SK-N-MC (cell line): ENCODE results near the gene IMMP2L.

Experiments
- DNase-seq: peaks from one replicate; pipeline ENCODE4 v3.0.0-alpha.2; 2011; ENCODE audit warnings: low read depth, low spot score
- H3K27ac ChIP-seq: fragments of 200-600 bp; sonication (generic); 2 replicates; pipeline ENCODE4 v1.5.1; 2016; ENCODE audit warnings: mixed run types
- H3K36me3 ChIP-seq: fragments of 200-600 bp; sonication (generic); 2 replicates; pipeline ENCODE4 v1.6.1; 2017; ENCODE audit warnings: antibody characterized with exemption, low read length, mixed read lengths; ENCODE audit not compliant: insufficient read depth
- H3K4me3 ChIP-seq: fragments of 200-600 bp; sonication (generic); 2 replicates; pipeline ENCODE4 v1.5.1; 2016
- H3K9ac ChIP-seq: fragments of 200-600 bp; sonication (generic); 2 replicates; pipeline ENCODE4 v1.8.0; 2017; ENCODE audit warnings: mixed run types, mixed read lengths; ENCODE audit not compliant: insufficient read length
- H3K9me3 ChIP-seq: fragments of 200-600 bp; sonication (generic); 2 replicates; pipeline ENCODE4 v1.6.1; 2017; ENCODE audit warnings: low read depth, mild to moderate bottlenecking, antibody characterized with exemption, low read length, moderate library complexity, mixed read lengths
- EZH2 ChIP-seq: fragments of 200-600 bp; sonication (generic); IDR thresholded peaks from one replicate; pipeline ENCODE4 v1.6.1; 2017; ENCODE audit warnings: antibody characterized with exemption
- FOXP2 ChIP-seq: optimal IDR thresholded peaks from 2 replicates; pipeline ENCODE3; 2011; ENCODE audit warnings: mild to moderate bottlenecking, moderate library complexity; ENCODE audit not compliant: insufficient read depth; ENCODE audit errors: extremely low read length, control extremely low read depth
- POLR2AphosphoS5 ChIP-seq: IDR thresholded peaks from 2 replicates; pipeline ENCODE4 v1.6.1; 2012; ENCODE audit warnings: mild to moderate bottlenecking, low read depth, low read length, borderline replicate concordance

IMMP2L gene

DNA sequence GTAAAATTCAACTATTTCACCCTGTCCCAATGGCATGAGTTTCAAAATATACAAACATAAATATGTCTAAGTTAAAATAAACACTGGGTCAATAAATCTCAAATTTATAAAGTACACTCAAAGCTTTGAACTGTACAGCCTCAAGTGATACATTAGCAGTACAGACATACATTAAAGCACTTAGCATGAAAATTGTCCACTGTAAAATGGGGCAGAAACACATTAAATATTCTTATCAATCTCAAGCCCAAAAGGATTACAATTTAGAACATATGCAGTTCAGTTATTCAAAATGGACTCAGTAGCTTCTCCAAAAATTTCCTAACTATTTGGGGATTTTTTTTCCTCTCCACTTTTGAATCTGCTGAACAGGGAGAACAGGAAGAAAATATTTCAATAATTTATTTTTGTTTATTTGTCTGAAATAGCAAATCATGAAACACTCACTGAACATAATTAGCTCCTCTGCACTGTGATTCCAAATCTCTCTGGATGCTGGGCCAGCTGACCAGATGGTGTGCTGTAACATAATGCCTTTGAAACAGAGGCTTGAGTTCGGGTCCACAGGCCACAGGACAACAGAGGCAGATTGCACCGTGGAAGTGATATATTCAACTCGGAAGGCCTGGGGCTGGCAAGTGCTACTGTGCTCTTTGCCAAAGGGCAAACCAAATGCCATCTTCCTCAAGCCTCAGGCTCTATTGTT, 720.3 kb downstream of the IMMP2L start:
- DNase-seq = no peak
- Histone ChIP-seq H3K36me3 (no peaks in the 10 kb centered on the region), H3K9me3 (no peaks in the 10 kb centered on the region), H3K27ac (no peak overlapping the region), H3K9ac (no peak overlapping the region), H3K4me3 (no peak overlapping the region)
- TF ChIP-seq POLR2AphosphoS5 (no peak), FOXP2 (no peak), EZH2 (no peak)

DNA sequence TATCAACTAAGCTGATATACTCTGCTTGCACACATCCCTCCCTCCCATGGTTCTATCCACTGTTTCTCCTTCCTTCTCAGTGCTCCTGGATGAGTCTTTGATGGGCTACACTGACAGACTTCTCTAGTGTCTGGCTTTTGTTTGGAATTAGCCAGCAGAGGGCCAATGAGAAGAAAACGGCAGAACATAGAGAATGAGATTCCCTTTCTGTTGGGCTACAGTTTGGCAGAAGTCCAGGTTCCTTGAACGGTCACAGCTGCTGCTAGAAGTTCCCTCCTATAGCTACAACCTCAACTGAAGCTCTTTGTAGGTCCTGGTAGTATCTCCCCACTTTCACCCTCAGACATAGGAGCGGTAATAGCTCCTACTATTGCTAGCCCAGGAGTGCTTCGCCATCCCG, 722.4 kb downstream of the IMMP2L start:
- Histone ChIP-seq H3K36me3 (no peaks in the 10 kb centered on the region), H3K27ac (no peak overlapping the region), H3K4me3 (no peak overlapping the region), H3K9ac (no peak overlapping the region), H3K9me3 (no peaks in the 10 kb centered on the region)
- TF ChIP-seq EZH2 = no peak
- no peak for TF ChIP-seq FOXP2
- TF ChIP-seq POLR2AphosphoS5 = no peak
- no peak for DNase-seq

DNA sequence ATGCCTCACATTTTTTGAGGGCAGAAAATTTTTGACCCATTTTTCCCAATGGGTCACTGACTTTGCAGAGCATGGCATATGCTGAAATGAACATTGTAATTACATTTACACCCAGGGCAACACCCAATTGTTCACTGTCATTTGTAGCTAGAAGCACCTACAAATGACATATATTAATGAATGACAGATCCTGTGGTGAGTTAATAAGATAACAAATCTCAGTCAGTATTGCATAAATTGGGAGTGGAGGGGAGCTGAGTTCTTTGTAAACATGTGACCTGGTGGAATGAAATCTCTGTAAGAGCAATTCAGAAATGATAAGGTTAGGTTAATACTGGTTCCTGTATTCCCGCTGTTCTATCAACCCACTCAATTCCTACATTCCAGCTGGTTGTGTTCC, 726.4 kb downstream of the IMMP2L start:
- Histone ChIP-seq H3K4me3 (no peak overlapping the region), H3K9me3 (no peaks in the 10 kb centered on the region), H3K9ac (no peak overlapping the region), H3K27ac (no peak overlapping the region), H3K36me3 (no peaks in the 10 kb centered on the region)
- no peak for DNase-seq
- no peak for TF ChIP-seq POLR2AphosphoS5
- TF ChIP-seq FOXP2 = no peak
- no peak for TF ChIP-seq EZH2

DNA sequence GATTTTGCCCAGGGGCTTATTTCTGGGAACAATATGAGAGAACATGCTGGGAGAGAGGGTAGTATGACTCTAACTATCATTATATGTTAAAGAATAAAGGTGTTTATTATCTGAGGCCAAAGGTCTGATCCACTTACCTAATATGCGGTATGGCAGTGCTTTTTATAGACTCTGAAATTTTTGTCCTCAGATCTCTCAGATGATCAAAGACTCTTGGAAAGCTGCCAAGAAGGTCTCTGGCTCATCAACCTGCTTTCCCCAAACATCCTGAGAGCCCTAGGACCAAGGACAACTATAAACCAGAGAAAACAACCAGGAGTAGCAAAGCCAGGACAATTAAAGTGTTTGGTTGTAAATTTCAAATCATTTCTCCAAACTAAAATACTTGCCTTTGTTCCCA, 727.1 kb downstream of the IMMP2L start:
- no peaks in the 10 kb centered on the region for H3K36me3 ChIP-seq
- H3K9me3 ChIP-seq = no peaks in the 10 kb centered on the region
- H3K4me3 ChIP-seq = no peak overlapping the region
- TF ChIP-seq EZH2 (no peak), FOXP2 (no peak), POLR2AphosphoS5 (no peak)
- H3K27ac ChIP-seq = no peak overlapping the region
- DNase-seq = no peak
- H3K9ac ChIP-seq = no peak overlapping the region

DNA sequence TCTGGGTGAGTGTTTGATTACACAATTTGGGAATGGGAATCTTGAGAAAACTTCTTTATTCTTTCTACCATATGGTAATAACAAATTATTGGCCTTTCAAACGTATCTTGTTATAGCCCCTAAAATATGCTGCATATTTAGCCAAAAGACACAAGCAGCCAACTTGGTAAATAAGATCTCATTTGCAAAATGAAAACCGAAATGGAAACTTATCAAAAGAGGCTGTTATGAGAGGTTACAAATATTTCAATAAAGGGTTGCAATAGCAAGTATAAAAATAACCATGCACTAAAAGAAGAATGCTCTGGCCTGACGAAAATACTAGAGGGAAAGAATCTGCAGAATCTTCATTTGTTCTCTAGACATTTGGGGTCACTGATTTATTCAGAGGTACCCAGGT, 730.9 kb downstream of the IMMP2L start:
- no peak overlapping the region for H3K4me3 ChIP-seq
- H3K9ac ChIP-seq = no peak overlapping the region
- H3K9me3 ChIP-seq = no peaks in the 10 kb centered on the region
- TF ChIP-seq EZH2 = no peak
- TF ChIP-seq FOXP2 = no peak
- no peak for TF ChIP-seq POLR2AphosphoS5
- no peak overlapping the region for H3K27ac ChIP-seq
- H3K36me3 ChIP-seq = no peaks in the 10 kb centered on the region
- DNase-seq = no peak

DNA sequence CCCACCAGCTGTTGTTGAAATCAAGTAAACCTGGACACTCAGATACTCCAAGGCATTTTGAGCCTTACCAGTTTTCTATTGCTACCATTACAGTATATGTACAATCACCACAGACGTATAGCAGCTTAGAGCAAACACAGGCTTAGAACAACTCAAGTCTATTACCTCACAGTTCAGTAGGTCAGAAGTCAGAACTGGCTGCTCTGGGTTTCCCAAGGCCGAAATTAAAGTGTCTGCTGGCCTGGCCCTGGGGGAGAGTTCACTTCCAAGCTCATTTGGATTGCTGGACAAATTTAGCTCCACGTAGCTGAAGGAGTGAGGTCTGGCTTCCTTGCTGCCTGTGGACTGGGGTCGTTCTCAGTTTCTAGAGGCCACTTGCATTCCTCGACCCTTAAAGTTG, 731.5 kb downstream of the IMMP2L start:
- Histone ChIP-seq H3K9ac (no peak overlapping the region), H3K4me3 (no peak overlapping the region), H3K27ac (no peak overlapping the region), H3K9me3 (no peaks in the 10 kb centered on the region), H3K36me3 (no peaks in the 10 kb centered on the region)
- TF ChIP-seq EZH2 (no peak), POLR2AphosphoS5 (no peak), FOXP2 (no peak)
- no peak for DNase-seq

DNA sequence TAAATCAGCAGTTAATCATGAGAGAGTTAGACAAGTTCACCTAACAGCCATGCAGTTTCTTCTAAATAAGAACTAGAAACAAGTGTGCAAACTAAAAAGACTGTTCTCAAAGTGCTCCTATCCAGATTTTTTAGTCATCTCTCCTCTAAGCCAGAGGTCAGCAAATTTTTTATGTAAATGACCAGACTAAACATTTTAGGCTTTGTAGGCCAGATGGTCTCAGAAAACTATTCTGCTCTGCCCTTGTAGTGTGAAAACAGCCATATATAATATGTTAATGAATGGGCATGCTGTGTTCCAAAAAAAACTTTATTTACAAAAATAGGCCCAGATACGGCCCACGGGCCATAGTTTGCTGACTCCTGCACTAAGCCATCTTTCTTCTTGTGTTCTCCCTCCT, 734.4 kb downstream of the IMMP2L start:
- H3K9ac ChIP-seq = no peak overlapping the region
- H3K36me3 ChIP-seq = no peaks in the 10 kb centered on the region
- H3K9me3 ChIP-seq = no peaks in the 10 kb centered on the region
- TF ChIP-seq EZH2 = no peak
- no peak for TF ChIP-seq POLR2AphosphoS5
- TF ChIP-seq FOXP2 = no peak
- H3K27ac ChIP-seq = no peak overlapping the region
- no peak overlapping the region for H3K4me3 ChIP-seq
- DNase-seq = no peak

DNA sequence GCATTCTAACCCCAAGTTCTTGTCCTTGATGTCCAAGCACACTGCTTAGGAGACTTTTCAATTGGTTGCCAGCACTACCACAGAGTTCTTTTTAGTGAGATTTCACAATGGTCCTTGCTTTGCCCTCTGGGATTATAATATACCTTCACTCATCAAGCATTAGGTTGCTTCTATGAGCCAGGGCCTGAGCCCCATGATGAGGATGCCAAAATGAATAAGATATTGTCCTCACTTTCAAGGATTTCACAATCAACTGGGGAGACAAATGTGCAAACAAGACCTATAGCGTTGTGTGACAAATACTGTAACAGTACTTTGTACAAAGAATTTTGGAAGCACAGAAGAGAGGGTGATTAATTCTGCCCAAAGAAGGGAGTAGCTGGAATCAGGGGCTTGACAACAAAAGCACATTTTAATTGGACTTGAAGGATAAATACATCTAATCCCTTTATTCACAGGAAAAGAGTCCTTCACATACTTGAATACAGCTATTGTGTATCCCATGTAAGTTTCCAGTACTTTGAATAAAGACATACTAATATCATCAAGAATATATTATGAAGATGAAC, 734.9 kb downstream of the IMMP2L start:
- no peak for TF ChIP-seq FOXP2
- TF ChIP-seq POLR2AphosphoS5 = no peak
- TF ChIP-seq EZH2 = no peak
- Histone ChIP-seq H3K27ac (no peak overlapping the region), H3K36me3 (no peaks in the 10 kb centered on the region), H3K4me3 (no peak overlapping the region), H3K9ac (no peak overlapping the region), H3K9me3 (no peaks in the 10 kb centered on the region)
- DNase-seq = no peak

DNA sequence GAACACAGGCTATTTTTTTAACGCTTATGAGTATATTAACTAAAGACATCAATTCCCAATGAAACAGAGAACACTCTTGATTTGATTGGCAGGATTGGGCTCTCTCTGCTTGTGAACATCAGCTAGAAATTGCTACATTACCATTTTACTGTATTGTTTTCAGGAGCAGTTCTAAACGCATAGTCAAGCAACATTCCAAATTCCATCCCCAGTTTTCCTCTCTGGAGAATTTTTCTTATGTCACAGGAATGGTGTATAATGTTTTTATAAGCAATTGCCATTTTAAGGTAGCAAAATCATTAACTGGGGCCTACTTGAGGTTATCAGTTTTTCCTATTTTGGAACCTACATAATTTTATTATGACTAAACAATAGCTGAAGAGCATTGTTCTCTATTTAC, 748.3 kb downstream of the IMMP2L start:
- DNase-seq = no peak
- TF ChIP-seq POLR2AphosphoS5 (no peak), FOXP2 (no peak), EZH2 (no peak)
- Histone ChIP-seq H3K4me3 (no peak overlapping the region), H3K9me3 (no peaks in the 10 kb centered on the region), H3K36me3 (no peaks in the 10 kb centered on the region), H3K9ac (no peak overlapping the region), H3K27ac (no peak overlapping the region)
